Subcutaneous abdominal adipose tissue (tissue), 5 donors: Measurements from ENCODE around the gene LRIG3.

Experiments
- H3K27ac ChIP-seq: one replicate; pipeline ENCODE4 v1.7.0; 2013; ENCODE audit warnings: low read depth, mild to moderate bottlenecking, inconsistent platforms, low read length, moderate library complexity
- H3K27me3 ChIP-seq, 5 donors: one replicate each; pipeline ENCODE4 v1.7.0; 2013; ENCODE audit warnings: low read length in 5 of 5, inconsistent platforms in 1 of 5; ENCODE audit not compliant: control insufficient read depth in 5 of 5, insufficient read depth in 4 of 5
- H3K36me3 ChIP-seq, 5 donors: one replicate each; pipeline ENCODE4 v1.7.0; 2013; ENCODE audit warnings: low read length in 5 of 5; ENCODE audit not compliant: control insufficient read depth in 5 of 5, insufficient read depth in 5 of 5
- H3K4me1 ChIP-seq, 5 donors: one replicate each; pipeline ENCODE4 v1.7.0; 2013; ENCODE audit warnings: low read length in 5 of 5, mild to moderate bottlenecking in 3 of 5, moderate library complexity in 1 of 5; ENCODE audit not compliant: control insufficient read depth in 5 of 5, insufficient read depth in 5 of 5
- H3K4me3 ChIP-seq, 5 donors: one replicate each; pipeline ENCODE4 v1.7.0; 2013; ENCODE audit warnings: low read length in 5 of 5, low read depth in 1 of 5
- H3K9ac ChIP-seq, 5 donors: one replicate each; pipeline ENCODE4 v1.7.0; 2013; ENCODE audit warnings: low read length in 5 of 5, mild to moderate bottlenecking in 4 of 5, moderate library complexity in 3 of 5
- H3K9me3 ChIP-seq, 5 donors: one replicate each; pipeline ENCODE4 v1.7.0; 2013; ENCODE audit warnings: low read length in 5 of 5; ENCODE audit not compliant: control insufficient read depth in 5 of 5
- donor health status: healthy.
- donor health status: healthy.
- donor health status: healthy.
- donor health status: healthy.
- donor health status: healthy.

LRIG3 gene

DNA sequence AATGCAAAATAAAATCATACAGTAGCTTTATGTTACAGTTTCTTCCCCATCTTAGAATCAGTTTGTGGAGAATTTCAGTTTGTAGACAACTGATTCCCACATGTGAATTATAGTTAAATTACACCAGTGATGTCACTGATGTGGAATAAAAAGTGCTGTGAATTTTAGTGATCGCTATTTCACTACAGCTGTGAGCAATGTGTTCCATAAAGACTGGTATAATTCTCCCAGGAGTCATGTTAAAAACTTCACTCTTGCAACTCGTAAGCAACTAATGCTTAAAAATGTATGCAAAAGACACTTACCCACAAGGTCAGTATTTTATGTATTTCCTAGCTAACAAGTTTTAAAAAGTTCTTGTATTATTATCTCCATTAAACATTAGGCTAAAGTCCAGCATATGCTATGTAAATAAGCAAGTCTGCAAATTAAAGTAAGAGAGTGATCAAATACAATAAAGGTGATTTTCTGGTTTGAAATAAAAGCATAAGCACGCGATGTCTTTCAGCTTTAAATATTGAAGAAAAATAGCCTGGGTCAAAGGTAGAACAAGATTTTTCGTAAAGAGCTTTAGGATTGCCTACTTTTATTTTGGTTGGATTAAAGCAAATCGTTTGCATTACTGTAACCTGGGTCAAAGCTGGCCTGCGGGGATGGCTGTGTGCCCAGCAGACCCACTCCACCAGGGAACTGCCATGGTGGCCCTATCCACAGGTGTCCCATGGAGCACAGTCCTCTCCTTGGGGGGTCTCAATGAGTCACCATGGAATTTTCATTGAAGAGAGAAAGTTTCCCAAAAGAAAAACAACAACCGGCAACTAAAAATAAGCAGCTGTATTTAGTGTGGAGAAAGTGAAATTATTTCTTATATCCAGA is 12.7 kb upstream of the LRIG3 start:
- Histone ChIP-seq H3K27me3 (no peaks in the 10 kb centered on the region), H3K4me1 (no peaks in the 10 kb centered on the region), H3K36me3 (no peaks in the 10 kb centered on the region), H3K9me3 (no peaks in the 10 kb centered on the region), H3K27ac (no peak overlapping the region), H3K9ac (no peak overlapping the region), H3K4me3 (no peak overlapping the region)

DNA sequence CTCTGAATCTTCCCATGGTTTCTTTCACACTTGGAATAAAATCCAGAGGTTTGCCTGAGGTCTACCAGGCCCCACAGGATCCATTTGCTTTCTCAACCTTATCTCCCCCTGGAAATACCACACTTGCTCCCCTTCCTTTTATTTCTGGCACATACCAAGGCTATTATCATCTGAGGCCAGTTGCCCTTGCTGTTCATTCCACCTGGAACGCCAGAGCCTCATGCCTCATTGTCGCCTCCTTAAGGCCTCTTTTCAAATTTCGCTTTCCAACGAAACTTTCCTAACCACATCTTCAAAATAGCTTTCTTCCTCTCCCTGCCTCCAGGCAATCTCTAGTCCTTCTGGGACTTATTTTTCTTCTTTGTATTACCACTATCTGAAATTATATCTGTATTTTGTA is 11.2 kb upstream of the LRIG3 start:
- H3K4me3 ChIP-seq: no peak overlapping the region
- H3K36me3 ChIP-seq: no peaks in the 10 kb centered on the region
- H3K4me1 ChIP-seq: no peaks in the 10 kb centered on the region
- H3K9me3 ChIP-seq: no peaks in the 10 kb centered on the region
- no peak overlapping the region for H3K27ac ChIP-seq
- no peaks in the 10 kb centered on the region for H3K27me3 ChIP-seq
- no peak overlapping the region for H3K9ac ChIP-seq

DNA sequence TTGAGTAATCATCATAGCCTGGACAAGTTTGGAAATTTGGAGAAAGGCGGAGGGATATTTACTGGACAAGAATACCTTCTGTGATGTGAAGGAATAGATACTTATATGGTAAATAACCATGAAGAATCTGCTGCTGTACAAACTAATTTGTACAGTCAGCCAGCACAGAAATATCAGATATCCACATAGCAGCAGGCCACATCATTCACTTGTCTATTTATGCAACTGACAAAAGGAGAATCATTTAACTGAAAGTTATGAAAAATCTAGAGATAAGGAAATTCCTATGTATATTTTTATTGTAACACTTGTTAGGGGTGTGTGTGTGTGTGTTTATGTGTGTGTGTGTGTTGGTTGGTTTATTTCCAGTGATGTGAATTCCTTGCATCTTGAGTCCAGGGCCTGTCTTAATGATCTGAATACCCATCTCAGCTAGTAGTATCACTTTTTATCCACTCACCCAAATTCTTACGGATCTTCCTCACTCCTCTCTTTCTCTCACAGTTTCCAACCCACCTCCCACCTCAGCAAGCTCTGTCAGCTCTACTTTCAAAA is 10.5 kb upstream of the LRIG3 start:
- Histone ChIP-seq H3K9ac (no peak overlapping the region), H3K9me3 (no peaks in the 10 kb centered on the region), H3K27me3 (no peaks in the 10 kb centered on the region), H3K4me1 (no peaks in the 10 kb centered on the region), H3K27ac (no peak overlapping the region), H3K36me3 (no peaks in the 10 kb centered on the region), H3K4me3 (no peak overlapping the region)

DNA sequence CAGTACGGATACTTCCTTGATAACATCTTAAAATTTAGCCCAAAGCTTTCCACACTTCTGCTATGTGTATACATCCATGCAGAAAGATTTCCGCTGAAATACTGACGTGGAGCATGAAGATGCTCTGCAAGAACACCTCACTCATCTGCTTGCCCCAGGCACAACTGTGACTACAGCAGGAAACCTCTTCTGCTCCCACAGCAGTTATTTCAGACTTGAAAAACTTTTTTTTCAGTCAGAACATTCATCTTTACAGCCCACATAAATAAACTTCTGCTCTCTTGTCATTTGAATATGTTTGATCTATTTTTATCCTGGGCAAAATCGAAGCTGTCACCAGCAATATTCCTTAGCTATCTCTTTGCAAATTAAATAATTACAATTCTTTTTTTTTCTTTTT is 6.8 kb upstream of the LRIG3 start:
- no peak overlapping the region for H3K27ac ChIP-seq
- no peaks in the 10 kb centered on the region for H3K27me3 ChIP-seq
- no peaks in the 10 kb centered on the region for H3K9me3 ChIP-seq
- no peak overlapping the region for H3K4me3 ChIP-seq
- no peak overlapping the region for H3K9ac ChIP-seq
- H3K4me1 ChIP-seq: no peaks in the 10 kb centered on the region
- H3K36me3 ChIP-seq: no peaks in the 10 kb centered on the region

DNA sequence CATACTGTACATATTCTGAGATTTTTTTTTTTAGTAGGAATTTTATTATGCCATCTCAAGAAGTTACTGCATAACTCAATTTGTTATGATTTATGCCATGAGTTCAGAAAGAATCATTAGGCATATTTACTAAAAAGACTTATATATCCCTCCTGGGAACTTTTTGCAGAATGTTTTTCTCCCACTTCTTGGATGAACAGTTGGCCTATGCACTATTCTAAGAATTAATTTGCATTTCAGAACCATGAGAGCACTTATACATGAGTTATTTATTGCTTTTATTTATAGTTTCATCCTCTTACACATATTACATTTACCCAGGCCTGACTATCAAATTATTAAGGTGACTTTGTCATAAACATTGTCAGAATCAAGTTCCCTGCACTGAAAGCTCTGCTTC is 6.3 kb upstream of the LRIG3 start:
- Histone ChIP-seq H3K36me3 (no peaks in the 10 kb centered on the region), H3K27me3 (no peaks in the 10 kb centered on the region), H3K9me3 (no peaks in the 10 kb centered on the region), H3K4me1 (no peaks in the 10 kb centered on the region), H3K4me3 (no peak overlapping the region), H3K9ac (no peak overlapping the region), H3K27ac (no peak overlapping the region)

DNA sequence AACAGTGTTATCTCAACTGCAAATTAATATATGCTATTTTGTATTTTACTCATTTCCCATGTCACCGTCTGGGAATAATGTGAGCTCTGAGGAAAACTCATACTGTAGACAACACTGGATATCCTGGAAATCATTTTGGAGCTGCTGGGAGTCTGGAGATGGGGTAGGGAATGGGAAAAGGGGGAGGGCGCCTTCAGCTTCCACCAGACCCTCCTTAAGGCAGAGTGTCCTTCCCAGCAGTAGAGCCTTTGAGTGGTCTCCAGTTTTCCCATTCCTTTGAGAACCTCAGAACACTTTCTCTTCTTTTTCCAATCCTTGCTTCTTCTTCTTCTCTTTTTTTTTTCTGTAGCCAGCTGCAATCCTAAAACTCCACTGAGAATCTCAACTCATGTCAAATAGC is 5.4 kb upstream of the LRIG3 start:
- peaks cover 0 to 4% (median 2%) of the 10 kb centered on the region in 5 donors for H3K4me1 ChIP-seq
- H3K27me3 ChIP-seq: no peaks in the 10 kb centered on the region
- H3K36me3 ChIP-seq: no peaks in the 10 kb centered on the region
- no peak overlapping the region for H3K9ac ChIP-seq
- H3K4me3 ChIP-seq: no peak overlapping the region
- H3K27ac ChIP-seq: no peak overlapping the region
- no peaks in the 10 kb centered on the region for H3K9me3 ChIP-seq

DNA sequence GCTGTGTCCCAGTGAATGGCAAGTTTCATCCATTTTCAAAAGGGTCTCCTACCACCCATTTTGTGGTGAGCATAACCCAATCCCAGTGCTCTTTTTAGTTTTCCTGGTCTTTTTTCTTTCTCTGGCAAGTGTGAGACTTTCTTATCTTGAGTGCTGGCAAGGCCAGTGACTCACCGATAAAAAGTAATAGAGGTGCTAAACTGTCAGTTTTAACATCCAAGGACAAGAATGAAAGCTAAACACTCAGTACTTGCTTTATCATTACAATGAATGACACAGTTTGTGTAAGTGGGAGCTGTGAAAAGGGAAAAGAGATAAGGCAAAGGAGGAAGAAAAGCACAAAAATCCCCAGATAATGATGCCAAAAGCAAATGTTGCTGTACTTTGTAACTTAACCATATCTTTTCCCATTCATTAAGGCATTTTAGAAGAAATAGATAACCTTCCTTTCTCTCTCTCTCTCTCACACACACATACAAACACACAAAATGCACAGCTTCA is 4.9 kb upstream of the LRIG3 start:
- Histone ChIP-seq H3K4me3 (no peak overlapping the region), H3K27ac (no peak overlapping the region), H3K9ac (no peak overlapping the region), H3K9me3 (no peaks in the 10 kb centered on the region), H3K36me3 (no peaks in the 10 kb centered on the region), H3K27me3 (no peaks in the 10 kb centered on the region), H3K4me1 (peaks cover 0 to 7% (median 5%) of the 10 kb centered on the region in 5 donors)

DNA sequence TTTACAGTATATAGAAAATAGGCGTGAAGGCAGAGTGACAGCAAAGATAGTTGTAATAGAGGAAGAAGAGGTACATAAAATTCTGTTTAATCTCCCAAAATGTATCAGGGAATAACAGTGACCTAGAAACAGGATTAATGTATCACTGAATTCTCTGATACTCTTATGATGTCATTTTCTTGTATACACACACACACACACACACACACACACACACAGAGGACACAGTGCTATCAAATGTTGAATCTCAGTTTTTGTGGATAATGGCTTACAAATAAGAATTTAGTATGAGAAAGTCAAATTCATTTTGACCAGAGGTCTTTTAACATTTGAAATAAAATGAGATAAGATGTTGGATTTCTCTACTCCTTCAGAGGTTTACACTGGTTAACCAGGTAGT is 4.3 kb upstream of the LRIG3 start:
- Histone ChIP-seq H3K9ac (no peak overlapping the region), H3K4me3 (no peak overlapping the region), H3K36me3 (no peaks in the 10 kb centered on the region), H3K9me3 (no peaks in the 10 kb centered on the region), H3K4me1 (peaks cover 0 to 9% (median 5%) of the 10 kb centered on the region in 5 donors), H3K27me3 (no peaks in the 10 kb centered on the region), H3K27ac (no peak overlapping the region)

DNA sequence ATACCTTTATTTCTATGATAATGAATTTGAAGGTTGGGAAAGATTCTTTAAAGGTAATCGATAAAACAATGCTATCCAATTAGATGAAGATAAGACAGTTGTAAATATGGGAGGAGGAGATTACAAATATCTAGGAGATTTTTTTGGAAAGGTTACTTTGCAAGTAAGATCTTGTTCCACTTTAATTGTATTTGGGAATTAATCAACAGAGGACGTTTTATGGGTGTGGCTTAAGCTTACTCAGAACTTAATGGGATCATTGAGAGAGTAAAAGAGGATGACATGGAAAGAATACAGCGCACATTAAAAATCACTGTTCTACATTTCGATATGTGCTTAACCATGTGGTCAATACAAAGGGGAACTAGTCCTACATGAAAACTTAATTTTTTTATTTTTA is 3.5 kb upstream of the LRIG3 start:
- H3K9ac ChIP-seq: no peak overlapping the region
- no peaks in the 10 kb centered on the region for H3K9me3 ChIP-seq
- H3K36me3 ChIP-seq: no peaks in the 10 kb centered on the region
- no peaks in the 10 kb centered on the region for H3K27me3 ChIP-seq
- H3K4me1 ChIP-seq: peaks cover 0 to 16% (median 5%) of the 10 kb centered on the region in 5 donors
- H3K27ac ChIP-seq: no peak overlapping the region
- no peak overlapping the region for H3K4me3 ChIP-seq

DNA sequence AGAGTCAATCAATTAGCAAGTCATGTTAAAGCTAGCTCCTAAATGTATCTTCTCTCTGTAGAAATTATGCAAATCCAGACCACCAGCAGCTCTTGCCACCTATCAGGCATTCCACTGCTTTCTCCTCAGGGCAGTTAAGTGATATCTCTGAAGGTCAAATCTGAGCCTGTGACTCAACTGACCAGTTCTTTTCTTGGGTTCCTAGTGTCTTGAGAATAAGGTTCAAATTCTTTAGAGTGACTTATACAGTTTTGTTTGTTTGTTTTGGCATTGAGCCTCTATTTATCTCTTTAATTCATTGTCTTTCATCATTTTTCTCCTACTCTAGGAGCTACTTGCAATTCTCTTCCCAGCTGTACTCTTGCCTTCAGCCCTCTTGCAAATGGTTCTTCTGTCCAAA is 2.5 kb upstream of the LRIG3 start:
- Histone ChIP-seq H3K36me3 (no peaks in the 10 kb centered on the region), H3K27me3 (no peaks in the 10 kb centered on the region), H3K4me3 (no peak overlapping the region), H3K9ac (no peak overlapping the region), H3K9me3 (no peaks in the 10 kb centered on the region), H3K27ac (no peak overlapping the region), H3K4me1 (peaks cover 0 to 22% (median 8%) of the 10 kb centered on the region in 5 donors)
